HG03354 (cell line): ENCODE results near the gene PSMB1.
"Not testable (repeated sequence)": the region's sequence is repeated elsewhere in the genome, so short reads cannot be mapped to it uniquely, and the experiment has no call there.

ENCODE experiments used
- ATAC-seq: cut with Tn5 transposase; IDR thresholded peaks from one replicate; pipeline ENCODE4 v1.9.1; 2021; ENCODE audit warnings: mild to moderate bottlenecking; ENCODE audit not compliant: unreplicated experiment, poor library complexity, severe bottlenecking

The PSMB1 gene

GRCh38 chr6:170506446-170506845 is 46.7 kb downstream of the PSMB1 start:
- ATAC-seq = no peak

GRCh38 chr6:170505306-170505705 is 47.8 kb downstream of the PSMB1 start:
- ATAC-seq = no peak

GRCh38 chr6:170504479-170504878 is 48.6 kb downstream of the PSMB1 start:
- no peak for ATAC-seq

GRCh38 chr6:170503414-170503761 is 49.7 kb downstream of the PSMB1 start:
- ATAC-seq = no peak

GRCh38 chr6:170502733-170503413 is 50.2 kb downstream of the PSMB1 start:
- ATAC-seq = not testable (repeated sequence)

GRCh38 chr6:170502268-170502667 is 50.8 kb downstream of the PSMB1 start:
- not testable (repeated sequence) for ATAC-seq

DNA sequence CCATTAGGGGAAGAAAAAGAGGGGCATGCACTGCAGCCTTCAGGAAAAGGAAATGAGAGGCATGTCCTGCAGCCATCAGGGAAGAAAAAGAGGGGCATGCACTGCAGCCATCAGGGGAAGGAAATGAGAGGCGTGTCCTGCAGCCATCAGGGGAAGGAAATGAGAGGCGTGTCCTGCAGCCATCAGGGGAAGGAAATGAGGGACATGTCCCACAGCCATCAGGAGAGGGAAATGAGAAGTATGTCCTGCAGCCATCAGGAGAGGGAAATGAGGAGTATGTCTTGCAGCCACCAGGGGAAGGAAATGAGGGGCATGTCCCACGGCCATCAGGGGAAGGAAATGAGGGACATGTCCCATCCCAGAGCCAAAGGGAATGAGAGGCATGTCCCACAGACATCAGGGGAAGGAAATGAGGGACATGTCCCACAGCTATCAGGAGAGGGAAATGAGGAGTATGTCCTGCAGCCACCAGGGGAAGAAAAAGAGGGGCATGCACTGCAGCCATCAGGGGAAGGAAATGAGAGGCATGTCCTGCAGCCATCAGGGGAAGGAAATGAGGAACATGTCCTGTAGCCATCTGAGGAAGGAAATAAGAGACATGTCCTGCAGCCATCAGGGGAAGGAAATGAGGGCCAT is 52.0 kb downstream of the PSMB1 start:
- no peak for ATAC-seq

GRCh38 chr6:170497841-170498301 is 55.2 kb downstream of the PSMB1 start:
- no peak for ATAC-seq

- no peak for ATAC-seq
Measured at GRCh38 chr6:170493354-170493753, 59.8 kb downstream of the PSMB1 start.

DNA sequence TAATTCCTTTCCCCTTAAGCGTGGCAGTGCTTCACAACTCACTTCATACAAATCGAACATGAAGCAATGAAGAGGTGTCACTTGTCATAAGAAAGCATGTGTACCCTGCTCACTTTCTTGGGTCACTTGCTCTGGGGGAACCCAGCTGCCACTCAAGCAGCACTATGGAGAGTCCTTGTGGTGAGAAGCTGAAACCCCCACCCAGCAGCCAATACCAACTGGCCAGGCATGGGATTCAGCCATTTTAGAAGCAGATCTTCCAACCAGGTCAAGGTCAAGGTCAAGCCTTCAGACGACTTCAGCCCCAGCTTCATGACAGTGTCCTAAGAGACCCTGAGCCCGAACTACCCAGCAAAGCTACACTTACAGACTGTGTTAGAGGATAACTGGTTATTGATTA is 62.8 kb downstream of the PSMB1 start:
- ATAC-seq = no peak

DNA sequence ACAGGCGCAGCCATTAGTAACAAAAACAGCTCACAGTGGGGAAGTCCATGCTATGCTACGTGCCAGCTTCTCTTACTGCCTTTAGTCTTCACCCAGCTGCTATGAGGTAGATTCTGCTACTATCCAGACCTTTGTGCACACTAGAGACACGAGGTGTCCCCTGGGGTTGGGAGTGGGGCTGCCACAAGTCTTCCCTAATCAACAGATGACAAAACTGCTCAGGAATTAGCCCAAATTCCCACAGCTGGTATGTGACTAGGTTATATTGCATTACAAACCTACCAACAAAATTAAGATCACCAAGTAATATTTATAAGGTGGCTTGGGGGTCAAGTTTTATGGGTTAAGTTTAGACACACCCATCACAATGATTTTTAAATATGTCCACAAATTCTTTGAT is 63.3 kb downstream of the PSMB1 start:
- no peak for ATAC-seq

- no peak for ATAC-seq
Measured at GRCh38 chr6:170487707-170488329, 65.3 kb downstream of the PSMB1 start.

DNA sequence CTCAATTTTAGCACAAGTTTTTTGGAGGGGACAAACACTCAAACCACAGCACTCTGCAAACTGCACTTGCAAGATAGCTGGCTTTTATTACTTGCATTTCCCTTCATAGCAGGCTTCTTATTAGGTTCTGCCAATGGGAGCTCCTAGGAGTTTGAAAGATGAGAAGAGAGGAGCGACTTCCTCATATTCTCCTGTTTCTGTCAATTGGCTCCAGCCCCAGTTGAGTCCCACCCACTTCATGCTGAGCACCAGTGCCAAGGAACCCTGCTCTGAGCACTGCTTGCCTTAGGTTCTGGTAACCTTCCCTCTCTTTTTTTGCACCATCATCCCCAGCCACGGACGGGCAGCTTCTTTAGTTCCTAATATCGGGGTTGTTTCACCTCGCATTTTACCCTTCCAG is 67.9 kb downstream of the PSMB1 start:
- ATAC-seq = no peak
